Mesenteric fat pad (tissue), 1 donor: ENCODE measurements around the gene APOL4. TPM values are rescaled to one million over a fixed set of nuclear protein-coding genes. Genes with fewer than 3 reads are reported as not detected.
"Not testable (repeated sequence)": the region's sequence is repeated elsewhere in the genome, so short reads cannot be mapped to it uniquely, and the experiment has no call there.

Experiments used
- DNase-seq: peaks from one replicate; pipeline ENCODE4 v3.0.0-alpha.2; 2020; ENCODE audit warnings: low spot score
- total RNA-seq: library from RNA; stranded (reverse); fragmentation: NEBNext Ultra II Directional; extraction: Animal tissue kit (Norgen Biotek cat#: 25700); gene quantifications from one replicate; pipeline ENCODE4 v1.2.1, GENCODE V29; 2021
- donor health status: DM: yes; HTN: yes; CAD: no.

APOL4 gene
- total RNA-seq, 1 donor from 2014 or later: 51.4 TPM

- no peak for DNase-seq
These were observed 15.6 kb downstream of the APOL4 start for GRCh38 chr22:36185828-36186624.

- DNase-seq: peak; percentile 88
These were observed 17.1 kb downstream of the APOL4 start for GRCh38 chr22:36184433-36185025.

- no peak for DNase-seq
These were observed 18.2 kb downstream of the APOL4 start for GRCh38 chr22:36183446-36183845.

GRCh38 chr22:36182857-36183256 lies 18.8 kb downstream of the APOL4 start:
- DNase-seq: no peak

GRCh38 chr22:36182056-36182455 lies 19.6 kb downstream of the APOL4 start:
- no peak for DNase-seq

- DNase-seq: no peak
These were observed 20.7 kb downstream of the APOL4 start for GRCh38 chr22:36180928-36181327.

- DNase-seq: peak; percentile 93
These were observed 21.4 kb downstream of the APOL4 start for GRCh38 chr22:36180038-36180880.

- no peak for DNase-seq
These were observed 24.4 kb downstream of the APOL4 start for GRCh38 chr22:36177160-36177559.

GRCh38 chr22:36175892-36176291 lies 25.7 kb downstream of the APOL4 start:
- DNase-seq: no peak

- DNase-seq: no peak
These were observed 29.7 kb downstream of the APOL4 start for GRCh38 chr22:36171941-36172340.

- no peak for DNase-seq
These were observed 34.9 kb downstream of the APOL4 start for GRCh38 chr22:36166518-36167220.

GRCh38 chr22:36166086-36166485 lies 35.5 kb downstream of the APOL4 start:
- DNase-seq: no peak

GRCh38 chr22:36165141-36165540 lies 36.5 kb downstream of the APOL4 start:
- no peak for DNase-seq

GRCh38 chr22:36164621-36165020 lies 37.0 kb downstream of the APOL4 start:
- DNase-seq: no peak

GRCh38 chr22:36163497-36163896 lies 38.1 kb downstream of the APOL4 start:
- no peak for DNase-seq

GRCh38 chr22:36162127-36163034 lies 39.2 kb downstream of the APOL4 start:
- no peak for DNase-seq

- DNase-seq: not testable (repeated sequence)
These were observed 39.8 kb downstream of the APOL4 start for GRCh38 chr22:36161793-36162126.

- DNase-seq: peak; percentile 90
These were observed 41.1 kb downstream of the APOL4 start, which contains the start of gene APOL3 for GRCh38 chr22:36160499-36160942. APOL3 (minus strand) TSS chr22:36160755; CDS start chr22:36149055, 11,700 bp downstream.

GRCh38 chr22:36156515-36157419 lies 44.8 kb downstream of the APOL4 start:
- DNase-seq: no peak
